CD4-positive, alpha-beta T cell treated with Interleukin-4 for 1 hour (primary cell): ENCODE data around the gene GPR42.
"Not testable (repeated sequence)": the region's sequence is repeated elsewhere in the genome, so short reads cannot be mapped to it uniquely, and the experiment has no call there.

Experiments used
- DNase-seq, 2 donors: peaks; one replicate each; pipeline ENCODE4 v3.0.0-alpha.2; 2020 to 2022

GPR42 gene

DNA sequence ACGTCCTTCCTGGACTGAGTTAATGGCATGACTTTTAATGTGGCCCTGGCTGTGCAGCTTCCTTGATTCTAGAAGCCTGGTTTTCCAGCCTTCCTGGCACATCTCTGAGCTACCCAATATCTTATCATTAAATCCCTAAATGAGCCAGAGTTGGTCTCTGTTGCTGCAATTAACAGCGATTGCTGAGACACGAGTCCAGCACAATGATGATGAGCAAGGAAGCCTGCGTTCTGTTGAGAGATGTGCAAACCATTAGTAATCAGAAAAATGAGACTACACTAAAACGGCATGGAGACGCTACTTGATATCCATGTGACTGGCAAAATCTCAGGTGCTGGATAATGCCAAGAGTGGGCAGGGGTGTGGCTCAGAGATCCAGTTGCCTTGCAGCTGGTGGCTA is 26.2 kb downstream of the GPR42 start:
- DNase-seq: no peak

DNA sequence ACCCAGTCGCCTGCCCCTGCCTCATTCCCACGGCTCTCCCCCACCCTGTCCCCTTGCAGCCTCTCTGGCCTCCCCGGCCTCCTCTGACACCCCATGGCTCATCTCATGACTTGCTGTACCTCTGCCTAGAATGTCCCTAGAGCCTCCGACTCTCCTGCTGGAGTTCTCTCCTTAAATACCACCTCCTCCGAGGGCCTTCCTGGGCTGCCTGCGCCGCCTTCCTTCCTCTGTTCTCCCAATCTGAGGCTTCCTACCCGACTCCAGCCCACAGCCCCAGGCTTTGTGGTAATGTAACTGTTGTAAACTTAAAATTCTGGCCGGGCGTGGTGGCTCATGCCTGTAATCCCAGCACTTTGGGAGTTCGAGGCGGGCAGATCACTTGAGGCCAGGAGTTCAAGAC is 27.7 kb downstream of the GPR42 start:
- no peak for DNase-seq

DNA sequence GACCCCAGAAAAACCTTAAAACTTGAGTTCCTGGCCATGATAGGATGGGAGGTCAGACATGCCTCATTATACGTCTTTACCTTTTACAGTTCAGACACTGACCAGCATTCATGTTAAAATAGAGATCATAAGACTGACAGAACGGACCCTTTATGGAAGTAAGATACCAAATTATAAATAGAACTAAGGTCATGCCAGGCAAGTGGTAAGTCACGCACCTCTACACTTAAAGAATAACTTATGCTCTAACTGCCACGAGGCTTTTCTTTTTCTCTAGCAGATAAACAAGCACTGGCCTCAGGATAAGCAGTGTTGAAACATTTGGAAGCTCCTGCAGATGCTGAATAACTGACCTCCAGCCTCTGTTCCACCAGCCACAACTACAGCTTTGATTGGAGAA is 28.4 kb downstream of the GPR42 start:
- no peak for DNase-seq

DNA sequence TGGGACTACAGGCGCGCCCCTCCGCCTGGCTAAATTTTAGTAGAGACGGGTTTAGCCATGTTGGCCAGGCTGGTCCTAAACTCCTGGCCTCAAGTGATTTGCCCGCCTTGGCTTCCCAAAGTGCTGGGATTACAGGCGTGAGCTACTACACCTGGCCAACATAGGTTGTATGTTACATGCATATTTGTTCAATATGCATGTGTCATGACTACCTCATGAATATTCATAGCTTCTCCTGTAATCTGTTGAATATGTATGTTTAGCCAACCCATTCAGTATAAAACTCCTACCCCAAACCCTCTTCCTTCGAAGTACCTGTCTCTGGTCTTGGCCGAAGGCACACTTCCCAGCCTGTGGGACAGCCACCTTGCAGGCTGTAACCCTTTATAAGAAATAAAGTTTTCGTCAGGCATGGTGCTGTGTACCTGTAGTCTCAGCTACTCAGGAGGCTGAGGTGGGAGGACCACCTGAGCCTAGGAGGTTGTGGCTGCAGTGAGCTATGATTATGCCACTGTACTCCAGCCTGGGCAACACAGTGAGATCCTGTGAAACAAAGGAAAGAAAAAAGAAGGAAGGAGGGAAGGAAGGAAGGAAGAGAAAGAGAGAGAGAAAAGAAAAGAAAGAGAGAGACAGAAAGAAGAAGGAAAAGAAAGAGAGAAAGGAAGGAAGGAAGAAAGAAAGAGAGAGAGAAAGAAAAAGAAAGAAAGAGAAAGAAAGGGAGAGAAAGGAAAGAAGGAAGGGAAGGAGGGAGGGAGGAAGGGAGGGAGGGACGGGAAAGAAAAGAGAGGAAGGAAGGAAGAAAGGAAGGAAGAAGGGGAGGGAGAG is 29.3 kb downstream of the GPR42 start:
- no peak for DNase-seq

DNA sequence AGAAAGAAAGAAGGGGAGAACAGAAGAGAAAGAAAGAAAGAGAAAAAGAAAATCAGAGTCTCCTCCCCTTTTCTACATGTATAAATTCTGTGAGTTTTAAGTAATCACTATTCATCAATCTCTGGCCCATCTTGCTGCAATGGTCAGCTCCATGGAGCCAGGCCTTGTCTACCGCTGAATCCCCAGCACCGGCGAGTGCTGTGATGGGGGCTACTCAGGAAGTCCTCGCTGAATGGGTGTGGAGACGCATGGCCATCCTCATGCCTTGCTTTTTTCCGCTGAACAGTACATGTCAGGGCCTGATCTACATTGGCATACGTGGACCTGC is 29.9 kb downstream of the GPR42 start:
- DNase-seq: no peak

DNA sequence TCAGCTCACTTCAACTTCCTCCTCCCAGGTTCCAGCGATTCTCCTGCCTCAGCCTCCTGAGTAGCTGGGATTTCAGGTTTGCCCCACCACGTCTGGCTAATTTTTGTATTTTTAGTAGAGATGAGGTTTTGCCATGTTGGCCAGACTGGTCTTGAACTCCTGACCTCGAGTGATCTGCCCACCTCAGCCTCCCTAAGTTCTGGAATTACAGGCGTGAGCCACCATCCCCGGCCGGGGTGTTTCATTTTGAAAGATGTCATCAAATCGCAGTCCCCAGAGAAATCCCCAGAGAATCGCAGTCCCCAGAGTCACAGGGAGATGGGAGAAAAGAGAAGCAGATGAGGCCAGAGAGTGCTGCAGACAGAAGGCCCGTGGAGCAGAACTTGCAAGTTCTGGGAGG is 30.5 kb downstream of the GPR42 start:
- not testable (repeated sequence) for DNase-seq

DNA sequence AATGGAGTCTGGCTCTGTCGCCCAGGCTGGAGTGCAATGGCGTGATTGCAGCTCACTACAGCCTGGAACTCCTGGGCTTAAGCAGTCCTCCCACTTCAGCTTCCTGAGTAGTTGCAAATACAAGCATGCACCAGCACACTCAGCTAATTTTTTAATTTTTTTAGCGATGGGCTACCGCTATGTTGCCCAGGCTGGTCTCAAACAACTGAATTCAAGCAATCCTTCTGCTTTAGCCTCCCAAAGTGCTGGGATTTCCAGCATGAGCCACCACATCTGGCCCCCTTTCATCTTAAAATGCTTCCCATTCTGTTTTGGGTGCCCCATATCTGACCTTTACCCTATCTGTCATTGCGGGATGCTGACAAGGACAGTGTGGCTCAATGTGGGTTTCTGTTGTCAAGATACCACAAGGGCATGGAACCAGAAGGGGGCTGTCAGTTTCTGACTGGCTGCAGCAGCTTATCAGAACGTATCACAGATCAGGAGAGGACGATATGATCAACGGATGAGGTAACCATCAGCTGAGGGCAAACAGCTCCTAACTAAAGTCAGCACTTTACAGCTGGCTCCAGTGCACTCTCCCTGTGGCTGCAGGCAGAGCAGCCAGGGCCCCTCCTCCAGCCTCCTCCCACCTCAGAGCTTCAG is 32.4 kb downstream of the GPR42 start:
- DNase-seq: no peak

DNA sequence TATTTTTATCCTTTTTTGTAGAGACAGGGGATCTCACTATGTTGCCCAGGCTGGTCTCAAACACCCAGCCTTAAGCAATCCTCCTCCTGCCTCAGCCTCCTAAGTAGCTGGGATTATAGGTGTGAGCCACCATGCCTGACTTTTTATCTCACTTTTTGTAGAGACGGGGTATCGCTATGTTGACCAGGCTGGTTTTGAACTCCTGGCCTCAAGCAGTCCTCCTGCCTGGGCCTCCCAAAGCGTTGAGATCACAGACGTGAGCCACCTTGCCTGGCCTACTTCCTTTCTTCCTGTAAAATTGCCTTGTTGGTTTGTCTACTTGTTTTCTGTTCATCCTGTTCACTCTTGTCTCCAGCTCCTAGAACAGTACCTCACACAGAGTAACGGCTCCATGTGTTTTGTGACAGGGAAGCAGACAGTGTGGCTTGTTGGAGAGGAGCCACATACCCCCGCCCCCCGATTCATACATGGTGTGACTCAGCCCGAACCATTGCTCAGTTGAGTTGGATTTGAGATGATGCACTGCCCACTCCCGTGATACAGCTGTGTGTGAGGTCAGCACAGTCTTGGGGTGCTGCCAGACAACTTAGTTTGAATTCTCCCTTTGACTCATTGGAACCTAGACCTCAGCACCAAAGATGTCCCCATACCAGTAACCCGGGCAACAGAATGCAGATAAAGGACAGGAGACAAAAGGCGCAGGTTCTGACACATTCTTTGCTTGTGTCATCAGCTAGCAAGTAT is 34.2 kb downstream of the GPR42 start:
- DNase-seq: peak in 1 of 2 donors; percentile 30

DNA sequence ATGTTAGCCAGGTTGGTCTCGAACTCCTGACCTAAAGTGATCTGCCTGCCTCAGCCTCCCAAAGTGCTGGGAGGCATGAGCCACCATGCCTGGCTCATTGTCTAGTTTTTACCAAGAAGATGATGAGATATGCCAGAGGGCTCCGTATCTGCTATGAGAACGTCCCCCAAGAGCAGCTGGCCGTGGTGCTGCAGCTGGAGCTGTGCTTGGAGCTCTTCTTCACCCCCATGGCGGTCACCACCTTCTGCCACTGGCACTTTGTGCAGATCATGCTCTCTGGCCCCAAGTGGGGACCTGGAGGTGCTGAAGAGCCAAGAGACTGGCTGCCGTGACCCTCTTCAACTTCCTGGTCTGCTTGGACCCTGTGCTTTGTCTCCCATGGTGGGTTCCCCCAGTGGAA is 36.8 kb downstream of the GPR42 start:
- DNase-seq: no peak

DNA sequence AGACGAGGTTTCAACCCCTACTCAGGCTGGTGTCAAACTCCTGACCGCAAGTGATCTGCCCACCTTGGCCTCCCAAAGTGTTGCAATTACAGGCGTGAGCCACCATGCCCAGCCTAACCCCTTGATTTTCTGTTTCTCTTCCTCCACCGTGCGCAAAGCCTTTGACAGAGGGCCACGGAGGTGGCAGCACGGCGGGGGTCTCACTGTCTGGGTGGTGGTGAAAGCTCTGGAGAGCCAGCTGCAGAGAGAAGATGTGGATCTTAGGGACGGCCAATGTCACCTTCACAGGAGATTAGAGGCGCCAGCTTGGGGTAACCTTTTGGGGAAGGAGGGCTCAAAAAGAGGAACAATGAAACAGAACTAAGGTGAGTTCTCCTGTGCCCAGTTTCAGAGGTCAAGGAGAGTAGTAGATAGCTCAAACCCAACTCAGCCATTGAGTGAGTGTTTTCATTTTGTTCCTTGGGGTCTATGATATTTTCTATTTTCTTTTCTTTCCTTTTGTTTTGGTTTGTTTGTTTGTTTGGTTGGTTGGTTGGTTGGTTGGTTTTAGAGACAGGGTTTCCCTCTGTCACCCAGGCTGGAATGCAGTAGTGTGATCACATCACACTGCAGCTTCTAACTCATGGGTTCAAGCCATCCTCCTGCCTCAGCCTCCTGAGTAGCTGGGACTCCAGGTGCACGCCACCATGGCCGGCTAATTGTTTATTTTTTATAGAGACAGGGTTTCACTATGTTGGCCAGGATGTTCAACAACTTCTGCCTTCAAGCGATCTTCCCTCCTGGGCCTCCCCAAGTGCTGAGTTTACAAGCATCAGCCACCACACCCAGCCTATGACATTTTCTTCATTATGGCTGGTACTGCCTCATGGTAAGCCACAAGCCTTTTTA is 37.7 kb downstream of the GPR42 start:
- DNase-seq: no peak

DNA sequence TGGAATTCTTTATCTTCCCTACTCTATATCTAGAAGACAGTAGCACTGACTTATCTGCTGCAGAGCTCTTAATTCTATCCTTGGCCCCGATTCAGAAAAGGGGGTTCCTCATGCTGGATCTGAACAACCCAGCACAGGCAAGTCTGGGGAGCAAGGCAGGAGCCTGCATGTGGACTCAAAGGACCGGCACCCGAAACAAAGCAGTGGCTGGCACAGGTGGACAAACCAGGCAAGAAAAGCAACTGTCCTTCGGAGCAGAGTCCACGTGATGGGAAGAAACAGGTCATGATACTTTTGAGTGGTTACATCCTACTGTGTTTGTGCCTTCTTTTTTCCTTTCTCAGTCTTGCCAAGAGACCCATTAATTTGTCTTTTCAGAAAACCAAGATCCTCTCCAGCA is 38.3 kb downstream of the GPR42 start:
- DNase-seq: no peak

DNA sequence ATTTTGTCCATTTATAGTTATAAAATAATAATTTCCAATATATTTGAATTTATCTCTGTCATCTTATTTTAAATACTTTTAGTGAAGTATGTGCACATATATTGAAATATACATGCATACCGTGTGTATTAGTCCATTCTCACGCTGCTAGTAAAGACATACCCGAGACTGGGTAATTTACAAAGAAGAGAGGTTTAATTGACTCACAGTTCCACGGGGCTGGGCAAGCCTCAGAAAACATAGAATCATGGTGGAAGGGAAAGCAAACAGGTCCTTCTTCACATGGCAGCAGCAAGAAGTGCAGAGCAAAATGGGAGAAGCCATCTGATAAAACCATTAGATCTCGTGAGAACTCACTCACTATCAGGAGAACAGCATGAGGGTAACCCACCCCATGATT is 39.6 kb downstream of the GPR42 start:
- no peak for DNase-seq

DNA sequence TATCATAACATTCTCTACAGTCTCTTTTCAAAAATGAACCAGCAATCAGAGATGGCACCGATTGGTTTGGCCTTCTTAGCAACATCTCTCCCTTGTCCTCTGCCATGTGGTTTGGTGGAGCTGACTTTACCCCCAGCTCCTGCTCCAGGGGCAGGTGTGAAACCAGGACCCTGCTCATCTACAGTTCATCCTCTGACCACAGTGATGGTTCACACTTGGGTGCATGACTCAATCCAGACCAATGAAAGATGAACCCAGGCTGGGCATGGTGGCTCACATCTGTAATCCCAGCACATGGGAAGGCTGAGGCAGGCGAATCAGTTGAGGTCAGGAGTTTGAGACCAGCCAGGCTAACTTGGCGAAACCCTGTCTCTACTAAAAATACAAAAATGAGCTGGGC is 43.6 kb downstream of the GPR42 start:
- no peak for DNase-seq

DNA sequence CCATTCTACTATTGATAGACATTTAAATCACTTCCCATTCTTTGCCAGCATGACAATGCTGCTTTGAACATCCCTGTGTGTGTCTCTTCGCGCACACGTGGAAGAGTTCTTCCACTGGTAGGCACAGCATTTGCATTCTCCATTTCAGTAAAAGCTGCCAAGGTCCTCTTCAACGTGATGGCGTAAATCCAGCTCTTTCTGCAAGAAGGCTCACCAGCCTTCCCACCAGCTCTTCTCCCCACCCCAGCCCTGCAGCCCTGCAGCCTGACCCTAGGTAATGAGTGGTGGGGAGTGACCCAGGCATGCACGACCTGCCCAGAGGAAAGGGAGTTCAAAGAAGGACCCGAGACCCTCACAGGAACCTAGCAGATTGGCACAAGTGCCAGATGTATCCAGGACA is 45.5 kb downstream of the GPR42 start:
- no peak for DNase-seq

DNA sequence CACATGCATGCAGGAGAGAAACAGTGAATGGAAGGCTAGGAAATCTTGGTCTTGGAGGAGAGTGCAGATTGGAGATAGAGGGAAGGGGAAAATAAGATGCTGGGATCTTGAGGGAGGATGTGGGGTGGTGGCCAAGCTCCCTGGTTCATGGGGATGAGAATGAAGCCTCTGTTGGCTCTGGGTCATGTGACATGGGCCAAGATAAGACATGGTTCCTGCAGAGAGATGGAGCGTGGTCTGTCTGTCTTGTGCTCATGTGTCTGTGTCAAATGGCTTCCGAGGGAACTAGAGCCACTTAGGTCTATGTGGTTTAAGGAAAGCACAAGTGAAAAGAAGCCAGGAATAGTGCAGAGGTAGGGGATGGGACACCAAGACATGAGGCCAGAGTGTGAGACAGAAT is 46.4 kb downstream of the GPR42 start:
- no peak for DNase-seq

DNA sequence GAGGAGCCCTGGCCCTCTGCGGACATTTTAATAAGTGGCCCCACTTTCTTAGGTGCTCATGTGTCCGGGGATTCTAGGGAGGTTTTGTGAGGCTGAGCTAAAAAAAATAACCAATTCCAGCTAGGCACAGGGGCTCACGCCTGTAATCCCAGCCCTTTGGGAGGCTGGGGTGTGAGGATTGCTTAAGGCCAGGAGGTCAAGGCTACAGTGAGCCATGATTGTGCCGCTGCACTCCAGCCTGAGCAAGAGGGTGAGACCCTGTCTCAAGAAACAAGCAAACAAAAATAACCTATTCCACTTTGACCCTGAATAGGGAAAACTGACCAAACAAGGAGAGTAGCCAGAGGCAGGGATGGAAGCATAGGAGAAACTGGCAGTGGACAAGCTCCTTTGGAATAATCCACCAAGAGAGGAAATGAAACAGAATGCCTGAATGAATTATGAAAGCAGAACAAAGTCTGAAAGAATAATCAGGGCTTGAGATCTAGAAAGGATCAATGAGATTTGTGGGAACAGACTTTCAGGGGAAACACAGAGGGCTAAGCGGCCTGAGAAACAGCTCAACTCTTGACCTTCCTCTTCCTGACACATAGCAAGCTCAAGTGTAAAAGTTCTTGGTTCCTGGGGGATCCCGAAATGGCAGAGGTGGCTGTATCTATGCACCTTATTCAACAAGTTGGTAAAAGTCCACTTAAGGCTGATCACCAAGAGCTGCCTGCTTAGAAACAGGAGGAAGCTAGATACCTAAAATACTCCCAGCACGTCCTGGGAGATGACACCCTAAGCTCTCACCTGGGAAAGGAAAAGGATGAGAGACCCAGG is 47.1 kb downstream of the GPR42 start:
- DNase-seq: no peak

DNA sequence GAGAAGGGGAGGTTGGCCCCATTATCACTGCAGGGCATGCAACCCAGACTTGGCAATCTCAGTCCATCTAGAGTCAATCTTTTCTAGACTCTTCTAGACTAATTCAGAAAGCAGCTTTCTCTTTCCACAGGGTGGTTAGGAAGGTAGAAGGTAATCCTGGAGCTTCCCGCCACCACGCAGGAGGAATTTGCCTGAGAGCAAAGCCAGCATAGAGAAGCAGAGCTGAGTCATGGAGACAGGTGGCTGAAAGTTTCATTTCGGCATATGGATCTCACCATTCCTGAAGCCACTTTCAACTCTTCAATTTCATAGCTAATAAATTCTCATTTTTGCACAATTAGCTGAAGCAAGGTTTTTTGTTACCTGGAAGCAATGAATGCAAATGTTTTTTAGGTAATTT is 48.2 kb downstream of the GPR42 start:
- DNase-seq: no peak

DNA sequence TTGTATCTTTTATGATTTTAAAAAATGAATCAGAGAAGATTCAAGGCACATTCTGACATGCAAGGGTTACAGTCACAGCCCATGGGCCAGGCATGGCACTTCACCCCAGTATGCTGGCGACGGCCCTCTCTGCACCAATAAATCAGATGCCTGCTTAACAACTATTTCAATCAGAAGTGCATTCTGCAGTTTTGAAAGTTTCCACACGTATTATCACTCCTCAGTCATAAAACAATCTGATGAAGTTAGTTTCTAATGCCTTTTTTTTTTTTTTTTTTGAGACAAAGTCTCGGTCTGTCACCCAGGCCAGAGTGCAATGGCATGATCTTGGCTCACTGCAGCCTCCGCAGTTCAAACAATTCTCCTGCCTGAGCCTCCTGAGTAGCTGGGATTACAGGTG is 48.9 kb downstream of the GPR42 start:
- no peak for DNase-seq

DNA sequence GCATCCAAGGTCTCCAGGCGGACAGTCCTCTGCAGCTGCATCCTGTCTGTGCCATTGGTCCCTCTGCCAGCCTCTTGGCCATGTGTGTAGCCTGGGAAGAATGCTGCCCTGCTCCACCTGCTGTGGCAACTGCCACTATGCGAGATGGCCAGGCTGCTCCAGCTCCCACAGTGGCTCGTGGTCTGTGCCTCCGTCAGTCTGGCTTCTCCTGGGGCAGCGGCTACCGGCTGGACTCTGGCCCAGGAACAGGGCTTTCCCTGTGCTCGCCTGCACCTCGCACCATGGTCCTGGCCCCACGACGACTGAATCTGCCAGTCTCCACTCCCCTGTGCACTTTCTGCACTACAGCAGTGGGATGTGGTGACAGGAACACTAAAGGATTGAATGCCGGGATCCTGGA is 50.5 kb downstream of the GPR42 start:
- no peak for DNase-seq
